ENCODE results near the gene OCIAD2.
"Not testable (repeated sequence)": the region's sequence is repeated elsewhere in the genome, so short reads cannot be mapped to it uniquely, and the experiment has no call there.

OCIAD2 gene

GRCh38 chr4:48907706-48908477 is 1.3 kb upstream of the OCIAD2 start:
- no peak for DNase-seq (ENCODE audit: low read depth in 3 of 3)

GRCh38 chr4:48905363-48906015 is 1.1 kb downstream of the OCIAD2 start:
- DNase-seq (ENCODE audit: low read depth in 3 of 3) = no peak

DNA sequence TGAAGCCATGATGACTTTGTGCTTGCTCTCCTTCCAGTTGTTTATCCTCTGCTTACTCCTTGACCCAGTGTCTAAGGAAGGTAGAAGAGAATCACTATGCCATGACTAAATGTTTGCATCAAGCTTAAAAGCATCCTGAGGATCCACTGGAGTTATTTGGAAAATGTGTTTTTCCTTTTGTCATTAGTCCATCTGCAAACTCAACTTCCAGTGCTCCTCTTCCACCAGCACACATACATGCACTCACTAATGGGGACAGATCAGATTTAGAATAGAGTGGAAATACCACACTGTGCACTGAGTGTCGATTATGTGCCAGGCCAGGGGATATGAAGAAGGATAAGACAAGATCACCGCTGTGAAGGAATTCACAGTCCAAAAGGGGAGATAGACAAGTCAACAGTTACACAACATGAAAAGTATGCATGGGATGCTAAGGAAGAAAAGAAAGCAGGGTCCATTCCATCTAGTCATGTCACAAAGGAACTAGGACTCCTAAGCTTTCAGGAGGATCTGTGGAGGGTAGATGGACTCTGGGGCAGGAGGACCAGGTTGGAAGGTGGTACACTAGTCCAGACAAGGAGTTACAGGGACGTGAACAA is 1.9 kb downstream of the OCIAD2 start:
- no peak for DNase-seq (ENCODE audit: low read depth in 3 of 3)

DNA sequence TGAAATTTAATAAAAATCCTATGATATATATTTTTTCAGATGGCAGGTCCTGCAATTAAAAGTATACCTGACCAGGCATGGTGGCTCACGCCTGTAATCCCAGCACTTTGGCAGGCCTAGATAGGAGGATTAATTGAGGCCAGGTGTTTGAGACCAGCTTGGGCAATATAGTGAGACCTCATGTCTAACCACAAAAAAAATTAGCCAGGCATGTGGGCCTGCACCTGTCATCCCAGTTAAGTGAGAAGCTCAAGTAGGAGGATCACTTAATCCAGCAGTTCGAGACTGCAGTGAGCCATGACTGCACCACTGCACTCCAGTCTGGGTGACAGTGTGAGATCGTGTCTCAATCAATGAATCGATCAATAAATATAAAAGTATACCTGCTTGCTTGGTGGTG is 2.5 kb downstream of the OCIAD2 start:
- no peak for DNase-seq (ENCODE audit: low read depth in 3 of 3)

DNA sequence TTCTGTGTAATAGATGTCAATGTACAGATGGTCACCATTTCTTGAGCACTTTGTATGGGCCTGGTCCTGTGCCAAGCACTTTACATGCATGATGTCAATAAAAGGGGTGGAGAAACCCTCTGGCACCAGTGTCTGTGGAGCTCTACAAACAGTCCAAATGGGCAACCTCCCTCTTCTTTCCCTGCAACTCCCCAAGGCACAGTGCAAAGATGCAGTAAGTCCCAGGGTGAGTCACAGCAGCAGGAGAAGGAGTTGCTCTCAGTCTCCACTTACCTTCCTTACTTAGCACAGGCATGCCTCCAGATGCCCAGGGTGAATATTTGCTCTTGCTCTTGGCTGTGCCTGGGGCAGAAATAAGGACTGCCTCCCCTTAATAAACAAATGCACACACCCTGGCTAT is 4.3 kb downstream of the OCIAD2 start:
- no peak for DNase-seq (ENCODE audit: low read depth in 3 of 3)

GRCh38 chr4:48901196-48901595 is 5.4 kb downstream of the OCIAD2 start:
- no peak for DNase-seq (ENCODE audit: low read depth in 3 of 3)

GRCh38 chr4:48899950-48900349 is 6.6 kb downstream of the OCIAD2 start:
- DNase-seq (ENCODE audit: low read depth in 3 of 3) = no peak

GRCh38 chr4:48899432-48899749 is 7.2 kb downstream of the OCIAD2 start:
- no peak for DNase-seq (ENCODE audit: low read depth in 3 of 3)

DNA sequence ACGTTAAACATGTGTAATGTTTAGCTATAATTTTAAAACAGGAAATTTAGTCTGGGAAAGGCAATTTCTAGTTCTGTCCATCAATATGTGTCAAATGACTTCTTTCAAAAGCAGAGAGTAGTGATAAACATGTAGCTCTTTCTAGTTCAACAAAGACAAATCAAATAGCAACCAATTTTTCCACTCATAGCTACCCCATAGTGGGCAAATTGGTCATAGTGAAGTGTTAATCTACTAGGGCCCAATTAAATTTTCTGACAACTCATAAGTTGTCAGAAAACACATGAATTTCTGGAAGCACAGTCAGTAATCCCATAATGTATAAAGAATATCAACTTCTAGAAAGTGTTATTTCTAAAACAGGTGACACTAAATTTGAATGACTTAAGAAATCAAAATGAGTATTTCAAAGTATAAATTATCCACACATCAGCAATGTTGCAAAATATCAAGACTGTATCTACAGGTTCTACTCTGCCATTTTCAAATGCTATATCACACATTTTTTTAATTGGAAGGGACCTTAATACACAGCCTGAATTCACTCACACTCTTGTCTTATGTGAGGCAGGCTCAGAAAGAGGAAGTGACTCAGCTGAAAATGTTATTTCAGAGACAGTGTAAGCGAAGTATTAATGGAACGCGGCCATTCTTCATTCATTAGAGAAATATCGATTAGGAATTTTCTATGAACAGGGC is 7.7 kb downstream of the OCIAD2 start:
- no peak for DNase-seq (ENCODE audit: low read depth in 3 of 3)

GRCh38 chr4:48896845-48897244 is 9.7 kb downstream of the OCIAD2 start:
- no peak for DNase-seq (ENCODE audit: low read depth in 3 of 3)

- no peak for DNase-seq (ENCODE audit: low read depth in 3 of 3)
Observed at GRCh38 chr4:48891028-48891619, 15.4 kb downstream of the OCIAD2 start.

GRCh38 chr4:48889750-48890149 is 16.8 kb downstream of the OCIAD2 start:
- not testable (repeated sequence) for DNase-seq (ENCODE audit: low read depth in 3 of 3)

DNA sequence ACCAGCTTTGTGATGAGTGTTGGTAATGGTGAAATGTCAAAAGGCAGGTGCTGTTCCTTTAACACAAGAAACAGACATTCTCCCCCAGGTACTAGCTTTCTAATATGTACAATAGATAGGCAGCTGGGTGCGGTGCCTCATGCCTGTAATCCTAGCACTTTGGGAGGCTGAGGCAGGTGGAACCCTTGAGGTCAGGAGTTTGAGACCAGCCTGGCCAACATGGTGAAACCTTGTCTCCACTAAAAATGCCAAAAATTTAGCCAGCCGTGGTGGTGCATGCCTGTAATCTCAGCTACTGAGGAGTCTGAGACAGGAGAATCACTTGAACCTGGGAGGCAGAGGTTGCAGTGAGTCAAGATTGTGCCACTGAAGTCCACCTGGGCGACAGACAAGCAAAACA is 24.9 kb downstream of the OCIAD2 start:
- DNase-seq (ENCODE audit: low read depth in 3 of 3) = not testable (repeated sequence)

DNA sequence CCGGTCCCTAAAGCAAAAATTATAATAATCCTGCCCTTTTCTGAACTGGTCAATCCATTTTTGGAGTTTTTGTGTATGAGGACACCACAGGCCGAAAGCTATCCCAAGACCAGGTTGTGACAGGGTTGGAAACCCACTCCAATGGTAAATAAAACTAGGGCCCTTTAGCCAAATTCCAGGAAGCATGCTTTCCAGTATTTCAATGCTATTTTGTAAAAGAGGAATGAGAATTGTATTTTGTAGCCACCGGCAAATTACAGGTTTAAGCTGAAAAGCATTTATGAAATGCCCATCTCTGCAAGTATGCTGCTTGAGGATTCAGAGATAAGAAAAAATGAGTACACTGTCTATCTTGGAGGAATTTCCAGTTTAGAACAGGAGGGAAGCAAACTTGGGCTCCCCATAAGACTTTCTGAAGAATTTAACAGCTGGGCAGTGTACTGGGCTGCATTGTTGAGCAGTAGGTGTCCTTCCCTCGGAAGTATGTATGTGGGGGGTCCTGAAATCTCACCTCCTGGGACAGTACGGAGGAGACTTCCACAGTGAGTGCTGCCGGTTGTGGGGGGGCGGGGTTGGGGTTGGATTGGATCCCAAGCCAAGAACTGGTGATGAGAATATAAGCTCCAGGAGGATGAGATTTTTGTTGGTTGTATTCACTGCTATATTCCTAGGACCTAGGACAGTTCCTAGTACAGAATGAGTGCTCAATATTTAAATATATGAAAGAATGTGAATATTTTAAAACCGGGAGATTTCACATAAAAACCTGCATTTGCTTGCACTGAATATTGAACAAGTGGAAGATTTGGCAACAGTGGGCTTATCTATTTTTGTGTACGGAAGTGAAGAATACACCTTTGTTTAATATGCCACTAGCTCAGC is 26.8 kb downstream of the OCIAD2 start:
- DNase-seq (ENCODE audit: low read depth in 3 of 3) = no peak

DNA sequence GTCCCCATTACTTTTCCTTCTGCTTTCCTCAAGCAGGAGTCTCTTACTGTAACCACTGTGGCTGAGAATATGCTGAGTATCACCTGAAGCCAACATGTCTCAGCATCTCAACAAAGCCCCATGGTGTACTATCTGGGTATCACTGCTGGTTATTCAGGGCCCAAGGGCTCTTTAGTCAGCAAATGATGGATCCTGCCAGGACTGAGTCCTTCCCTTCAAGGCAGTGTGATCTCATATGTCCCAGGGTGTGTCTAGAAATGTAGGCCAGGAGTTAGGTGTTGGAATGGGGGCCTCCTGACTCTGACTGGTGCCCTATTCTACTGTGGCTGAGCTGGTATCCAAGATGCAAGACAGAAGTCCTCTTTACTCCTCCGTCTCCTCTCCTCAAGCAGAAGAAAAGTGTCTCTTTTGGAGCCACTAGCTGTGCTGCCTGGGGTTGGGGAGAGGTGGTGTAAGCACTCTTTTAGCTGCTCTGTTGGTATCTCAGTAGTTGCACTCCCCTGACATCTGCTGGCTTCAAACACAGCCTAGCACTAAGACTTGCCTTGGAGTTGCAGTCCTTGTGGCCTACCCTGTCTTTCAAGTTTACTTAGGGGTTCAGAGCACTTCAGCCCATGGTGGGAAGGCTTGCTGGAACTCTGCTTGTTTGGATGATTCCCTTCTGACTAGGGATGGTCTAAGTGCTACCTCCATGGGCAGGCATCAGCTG is 28.6 kb downstream of the OCIAD2 start:
- DNase-seq (ENCODE audit: low read depth in 3 of 3) = no peak

- DNase-seq (ENCODE audit: low read depth in 3 of 3) = not testable (repeated sequence)
Observed at GRCh38 chr4:48864696-48865095, 41.9 kb downstream of the OCIAD2 start.

GRCh38 chr4:48863728-48864127 is 42.8 kb downstream of the OCIAD2 start:
- no peak for DNase-seq (ENCODE audit: low read depth in 3 of 3)

- DNase-seq (ENCODE audit: low read depth in 3 of 3) = no peak
Observed at GRCh38 chr4:48862661-48863060, 43.9 kb downstream of the OCIAD2 start.

DNA sequence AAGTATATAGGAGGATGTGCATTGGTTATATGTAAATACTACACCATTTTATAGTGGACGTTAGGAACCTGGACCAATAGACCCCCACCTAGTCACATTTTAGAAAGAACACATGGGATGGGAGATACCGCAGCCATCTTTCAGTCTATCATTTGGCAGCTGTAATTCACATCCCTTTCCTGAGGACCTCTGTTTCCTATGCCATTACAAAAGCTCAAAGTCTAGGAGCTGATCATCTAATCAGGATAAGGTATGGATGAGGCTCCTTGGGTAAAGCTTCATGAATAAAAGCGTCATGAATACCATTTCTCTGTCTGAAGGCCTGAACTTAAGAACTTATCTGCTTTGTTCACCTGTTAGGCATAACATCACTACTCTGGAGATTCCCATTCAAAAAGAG is 44.5 kb downstream of the OCIAD2 start:
- DNase-seq (ENCODE audit: low read depth in 3 of 3) = no peak

DNA sequence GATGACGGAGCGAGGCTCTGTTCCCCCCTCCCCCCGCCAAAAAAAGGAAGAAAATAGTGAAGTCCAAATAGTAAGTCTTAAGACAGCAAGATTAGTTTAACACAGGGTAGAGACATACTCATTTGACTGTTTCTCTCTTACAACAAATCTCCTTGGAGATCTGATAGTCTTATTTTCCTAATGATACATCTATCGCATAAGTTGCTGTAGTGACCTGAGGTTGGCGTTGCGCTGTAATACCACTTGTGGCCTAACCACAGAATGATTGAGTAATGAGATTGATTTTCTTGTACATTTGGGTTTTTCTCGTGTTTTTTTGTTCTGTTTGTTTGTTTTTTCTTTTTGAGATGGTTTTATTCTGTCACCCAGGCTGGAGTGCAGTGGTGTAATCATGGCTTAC is 48.4 kb downstream of the OCIAD2 start:
- no peak for DNase-seq (ENCODE audit: low read depth in 3 of 3)

- DNase-seq (ENCODE audit: low read depth in 3 of 3) = no peak
Observed at GRCh38 chr4:48854982-48855381, 51.6 kb downstream of the OCIAD2 start.
